Gastroesophageal sphincter (tissue), 4 donors: Measurements from ENCODE around the gene CORO2B. TPM values are rescaled to one million over a fixed set of nuclear protein-coding genes. Genes with fewer than 3 reads are reported as not detected.

Experiments used
- ATAC-seq: fragments of 150-250 bp; one replicate; pipeline ENCODE4 v1.9.1; 2016; ENCODE audit warnings: mild to moderate bottlenecking, moderate library complexity
- H3K27ac ChIP-seq, 4 donors: fragments of 200-600 bp; sonication (generic) in 3 of 4; 1 replicate in 3 of 4; 2 replicates in 1 of 4; pipeline ENCODE4 v1.5.1; 2016 to 2019
- H3K27me3 ChIP-seq: fragments of 200-600 bp; sonication (generic); one replicate; pipeline ENCODE4 v1.5.1; 2019
- H3K36me3 ChIP-seq, 2 donors: fragments of 200-600 bp; sonication (generic); one replicate each; pipeline ENCODE4 v1.5.1; 2019; ENCODE audit warnings: control low read depth in 1 of 2
- H3K4me1 ChIP-seq, 3 donors: fragments of 200-600 bp; sonication (generic); 1 replicate in 2 of 3; 2 replicates in 1 of 3; pipeline ENCODE4 v1.5.1; 2016 to 2019; ENCODE audit warnings: control low read depth in 2 of 3
- H3K4me3 ChIP-seq, 2 donors: fragments of 200-600 bp; sonication (generic); one replicate each; pipeline ENCODE4 v1.5.1; 2019; ENCODE audit warnings: mild to moderate bottlenecking in 1 of 2, moderate library complexity in 1 of 2
- H3K9me3 ChIP-seq, 3 donors: fragments of 200-600 bp; sonication (generic); one replicate each; pipeline ENCODE4 v1.5.1; 2017 to 2019; ENCODE audit warnings: control low read depth in 2 of 3
- EP300 ChIP-seq: sonication (generic); formaldehyde crosslinking; IDR thresholded peaks from one replicate; pipeline ENCODE4 v1.6.1; 2017; ENCODE audit warnings: antibody characterized with exemption, mild to moderate bottlenecking
- POLR2A ChIP-seq, 2 donors: fragments of 450-650 bp; IDR thresholded peaks; one replicate each; pipeline ENCODE4 v1.6.1; 2017; ENCODE audit warnings: antibody characterized with exemption in 2 of 2, mild to moderate bottlenecking in 2 of 2, moderate library complexity in 1 of 2
- POLR2AphosphoS5 ChIP-seq: sonication (generic); formaldehyde crosslinking; IDR thresholded peaks from one replicate; pipeline ENCODE4 v1.6.1; 2017; ENCODE audit warnings: antibody characterized with exemption
- WGBS, 2 donors: methylation state at CpG; one replicate each; pipeline ENCODE4 v1.1.5; 2018; ENCODE audit warnings: low coverage in 1 of 2; 5-methylcytosine and 5-hydroxymethylcytosine counted together
- total RNA-seq, 4 donors: library from RNA; depleted of rRNA; stranded (reverse); fragments of >200 nt; gene quantifications; one replicate each; pipeline ENCODE4 v1.1.0, GENCODE V29; 2016
- TF ChIP-seq, protein P1 (sequence below), 4 experiments: fragments of 200-600 bp in 2 of 4; fragments of 450-650 bp in 2 of 4; sonication (generic) in 1 of 4; IDR thresholded peaks; one replicate each; pipeline ENCODE4 v1.5.1; 2017 to 2019; ENCODE audit warnings: antibody characterized with exemption in 4 of 4, mild to moderate bottlenecking in 2 of 4, moderate library complexity in 2 of 4

The CORO2B gene
- total RNA-seq, 4 donors from 2014 or later = 3.2 to 9.1 (median 6.6) TPM

- Histone ChIP-seq H3K4me3 (no peak overlapping the region), H3K27ac (no peak overlapping the region), H3K4me1 (peaks cover 0 to 53% (median 0%) of the 10 kb centered on the region in 3 donors), H3K9me3 (no peaks in the 10 kb centered on the region), H3K36me3 (no peaks in the 10 kb centered on the region), H3K27me3 (peaks cover 26% of the 10 kb centered on the region)
- WGBS, 2 donors = 97% methylated on average over 4 of the region's 4 CpGs; no CpG with 5 or more reads in 1 of the 2 donors
- TF ChIP-seq EP300 (no peak), POLR2A (IDR thresholded peaks at IDR 0.05) (no peak), POLR2AphosphoS5 (no peak)
- TF ChIP-seq, protein P1, sequence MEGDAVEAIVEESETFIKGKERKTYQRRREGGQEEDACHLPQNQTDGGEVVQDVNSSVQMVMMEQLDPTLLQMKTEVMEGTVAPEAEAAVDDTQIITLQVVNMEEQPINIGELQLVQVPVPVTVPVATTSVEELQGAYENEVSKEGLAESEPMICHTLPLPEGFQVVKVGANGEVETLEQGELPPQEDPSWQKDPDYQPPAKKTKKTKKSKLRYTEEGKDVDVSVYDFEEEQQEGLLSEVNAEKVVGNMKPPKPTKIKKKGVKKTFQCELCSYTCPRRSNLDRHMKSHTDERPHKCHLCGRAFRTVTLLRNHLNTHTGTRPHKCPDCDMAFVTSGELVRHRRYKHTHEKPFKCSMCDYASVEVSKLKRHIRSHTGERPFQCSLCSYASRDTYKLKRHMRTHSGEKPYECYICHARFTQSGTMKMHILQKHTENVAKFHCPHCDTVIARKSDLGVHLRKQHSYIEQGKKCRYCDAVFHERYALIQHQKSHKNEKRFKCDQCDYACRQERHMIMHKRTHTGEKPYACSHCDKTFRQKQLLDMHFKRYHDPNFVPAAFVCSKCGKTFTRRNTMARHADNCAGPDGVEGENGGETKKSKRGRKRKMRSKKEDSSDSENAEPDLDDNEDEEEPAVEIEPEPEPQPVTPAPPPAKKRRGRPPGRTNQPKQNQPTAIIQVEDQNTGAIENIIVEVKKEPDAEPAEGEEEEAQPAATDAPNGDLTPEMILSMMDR (IDR thresholded peaks at IDR 0.05) = no peak
- ATAC-seq = no peak
Measured at GRCh38 chr15:68592054-68592453, 13.3 kb downstream of the CORO2B start.

- whole genome bisulfite sequencing, 2 donors = 86 to 94% methylated on average over 1 to 3 of the region's 3 CpGs
- H3K27me3 ChIP-seq = peaks cover 26% of the 10 kb centered on the region
- TF ChIP-seq POLR2AphosphoS5 (no peak), EP300 (no peak), POLR2A (IDR thresholded peaks at IDR 0.05) (no peak)
- TF ChIP-seq, protein P1 (IDR thresholded peaks at IDR 0.05) = no peak
- no peak for ATAC-seq
- H3K36me3 ChIP-seq = no peaks in the 10 kb centered on the region
- H3K27ac ChIP-seq = no peak overlapping the region
- no peaks in the 10 kb centered on the region for H3K9me3 ChIP-seq
- no peak overlapping the region for H3K4me3 ChIP-seq
- H3K4me1 ChIP-seq = peaks cover 0 to 58% (median 0%) of the 10 kb centered on the region in 3 donors
Measured at GRCh38 chr15:68592544-68592943, 13.8 kb downstream of the CORO2B start.

- no peak for ATAC-seq
- no peaks in the 10 kb centered on the region for H3K36me3 ChIP-seq
- no peak overlapping the region for H3K27ac ChIP-seq
- peaks cover 0 to 60% (median 5%) of the 10 kb centered on the region in 3 donors for H3K4me1 ChIP-seq
- WGBS, 2 donors = 80 to 100% methylated on average over 1 of the region's 1 CpG
- TF ChIP-seq POLR2A (IDR thresholded peaks at IDR 0.05) (no peak), EP300 (no peak), POLR2AphosphoS5 (no peak)
- TF ChIP-seq, protein P1 (IDR thresholded peaks at IDR 0.05) = no peak
- H3K9me3 ChIP-seq = no peaks in the 10 kb centered on the region
- H3K4me3 ChIP-seq = no peak overlapping the region
- peaks cover 26% of the 10 kb centered on the region for H3K27me3 ChIP-seq
Measured at GRCh38 chr15:68593341-68593740, 14.5 kb downstream of the CORO2B start.

GRCh38 chr15:68593828-68594532 lies 15.2 kb downstream of the CORO2B start:
- no peak overlapping the region for H3K27ac ChIP-seq
- H3K27me3 ChIP-seq = peaks cover 26% of the 10 kb centered on the region
- H3K36me3 ChIP-seq = no peaks in the 10 kb centered on the region
- peaks cover 0 to 64% (median 9%) of the 10 kb centered on the region in 3 donors for H3K4me1 ChIP-seq
- WGBS, 2 donors = 67 to 89% methylated on average over 2 to 4 of the region's 5 CpGs
- H3K9me3 ChIP-seq = no peaks in the 10 kb centered on the region
- ATAC-seq = no peak
- no peak for TF ChIP-seq POLR2A (IDR thresholded peaks at IDR 0.05)
- TF ChIP-seq POLR2AphosphoS5 = no peak
- TF ChIP-seq, protein P1 (IDR thresholded peaks at IDR 0.05) = no peak
- no peak for TF ChIP-seq EP300
- no peak overlapping the region for H3K4me3 ChIP-seq
